Measurements from ENCODE around the gene CDYL. TPM values are rescaled to one million over a fixed set of nuclear protein-coding genes. Genes with fewer than 3 reads are reported as not detected.
A peak's percentile ranks its signal among the peaks of the same experiment; 100 is the strongest.

CDYL gene
- total RNA-seq, 2 donors from 2014 or later: 55.1 to 58.2 TPM

DNA sequence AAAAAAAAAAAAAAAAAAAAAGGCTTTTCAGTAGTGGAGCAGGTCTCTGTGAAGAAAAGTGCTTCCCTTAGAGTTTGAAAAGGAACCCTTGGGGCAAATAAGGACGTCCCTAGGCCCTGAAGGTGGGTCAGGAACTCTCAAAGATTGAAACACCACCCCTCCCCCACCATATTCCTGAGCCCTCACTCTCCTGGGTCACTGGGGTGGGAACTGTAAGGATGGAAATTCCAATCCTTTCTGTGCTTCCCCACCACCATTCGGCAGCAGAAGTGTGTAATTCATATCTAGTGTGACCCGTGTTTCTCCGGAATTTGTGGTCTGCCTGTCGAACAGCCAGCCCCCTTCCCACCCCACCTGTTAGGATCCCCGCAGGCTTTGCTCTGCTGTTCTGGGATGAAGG is 12.3 kb downstream of the CDYL start:
- TF ChIP-seq, protein P1, sequence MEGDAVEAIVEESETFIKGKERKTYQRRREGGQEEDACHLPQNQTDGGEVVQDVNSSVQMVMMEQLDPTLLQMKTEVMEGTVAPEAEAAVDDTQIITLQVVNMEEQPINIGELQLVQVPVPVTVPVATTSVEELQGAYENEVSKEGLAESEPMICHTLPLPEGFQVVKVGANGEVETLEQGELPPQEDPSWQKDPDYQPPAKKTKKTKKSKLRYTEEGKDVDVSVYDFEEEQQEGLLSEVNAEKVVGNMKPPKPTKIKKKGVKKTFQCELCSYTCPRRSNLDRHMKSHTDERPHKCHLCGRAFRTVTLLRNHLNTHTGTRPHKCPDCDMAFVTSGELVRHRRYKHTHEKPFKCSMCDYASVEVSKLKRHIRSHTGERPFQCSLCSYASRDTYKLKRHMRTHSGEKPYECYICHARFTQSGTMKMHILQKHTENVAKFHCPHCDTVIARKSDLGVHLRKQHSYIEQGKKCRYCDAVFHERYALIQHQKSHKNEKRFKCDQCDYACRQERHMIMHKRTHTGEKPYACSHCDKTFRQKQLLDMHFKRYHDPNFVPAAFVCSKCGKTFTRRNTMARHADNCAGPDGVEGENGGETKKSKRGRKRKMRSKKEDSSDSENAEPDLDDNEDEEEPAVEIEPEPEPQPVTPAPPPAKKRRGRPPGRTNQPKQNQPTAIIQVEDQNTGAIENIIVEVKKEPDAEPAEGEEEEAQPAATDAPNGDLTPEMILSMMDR (conservative IDR thresholded peaks at IDR 0.05): no peak
- Mint-ChIP-seq H3K4me3 (no peak overlapping the region), H3K36me3 (ENCODE audit: low read depth) (peaks cover 14% of the 10 kb centered on the region), H3K27me3 (ENCODE audit: insufficient read depth) (peaks cover 22% of the 10 kb centered on the region), H3K27ac (no peak overlapping the region), H3K4me1 (peaks cover 40% of the 10 kb centered on the region), H3K9me3 (peaks cover 8% of the 10 kb centered on the region)
- DNase-seq: peak; percentile 41
- peaks cover 11% of the 10 kb centered on the region for H3K4me1 ChIP-seq (ENCODE audit: control insufficient read depth, insufficient read depth, low read length)
- H3K9me3 ChIP-seq (ENCODE audit: control insufficient read depth, low read length): peaks cover 11% of the 10 kb centered on the region
- no peak overlapping the region for H3K27ac ChIP-seq (ENCODE audit: low read depth, low read length)
- no peaks in the 10 kb centered on the region for H3K36me3 ChIP-seq (ENCODE audit: control insufficient read depth, insufficient read depth, low read length)
- H3K9ac ChIP-seq (ENCODE audit: extremely low read depth, low read length, poor library complexity, severe bottlenecking): no peak overlapping the region
- H3K27me3 ChIP-seq (ENCODE audit: control insufficient read depth, insufficient read depth, low read length, poor library complexity, severe bottlenecking): no peaks in the 10 kb centered on the region
- WGBS, 2 experiments (ENCODE audit: insufficient coverage in 1 of 2, insufficient read length in 1 of 2): 86% methylated on average over 6 of the region's 6 CpGs; no CpG with 5 or more reads in 1 of the 2 experiments
- H3K4me3 ChIP-seq (ENCODE audit: low read length): no peak overlapping the region

GRCh38 chr6:4788953-4789584 is 12.9 kb downstream of the CDYL start:
- Histone ChIP-seq H3K4me1 (ENCODE audit: control insufficient read depth, insufficient read depth, low read length) (peaks cover 11% of the 10 kb centered on the region), H3K27me3 (ENCODE audit: control insufficient read depth, insufficient read depth, low read length, poor library complexity, severe bottlenecking) (no peaks in the 10 kb centered on the region), H3K9ac (ENCODE audit: extremely low read depth, low read length, poor library complexity, severe bottlenecking) (no peak overlapping the region), H3K36me3 (ENCODE audit: control insufficient read depth, insufficient read depth, low read length) (no peaks in the 10 kb centered on the region), H3K9me3 (ENCODE audit: control insufficient read depth, low read length) (peaks cover 5% of the 10 kb centered on the region), H3K4me3 (ENCODE audit: low read length) (no peak overlapping the region), H3K27ac (ENCODE audit: low read depth, low read length) (no peak overlapping the region)
- Mint-ChIP-seq H3K4me3 (no peak overlapping the region), H3K4me1 (peaks cover 40% of the 10 kb centered on the region), H3K27me3 (ENCODE audit: insufficient read depth) (peaks cover 17% of the 10 kb centered on the region), H3K36me3 (ENCODE audit: low read depth) (peaks cover 9% of the 10 kb centered on the region), H3K27ac (no peak overlapping the region), H3K9me3 (peaks cover 2% of the 10 kb centered on the region)
- WGBS, 2 experiments (ENCODE audit: insufficient coverage in 1 of 2, insufficient read length in 1 of 2): 83 to 87% methylated on average over 11 to 16 of the region's 16 CpGs
- DNase-seq: peak; percentile 78
- TF ChIP-seq, protein P1 (conservative IDR thresholded peaks at IDR 0.05): peak; percentile 69

- H3K4me3 ChIP-seq (ENCODE audit: low read length): no peak overlapping the region
- no peak overlapping the region for H3K9ac ChIP-seq (ENCODE audit: extremely low read depth, low read length, poor library complexity, severe bottlenecking)
These were observed 14.1 kb downstream of the CDYL start for GRCh38 chr6:4790158-4790899.

More at GRCh38 chr6:4790158-4790899, 14.1 kb downstream of the CDYL start:
- 85 to 87% methylated on average over 4 to 5 of the region's 5 CpGs for WGBS, 2 experiments (ENCODE audit: insufficient coverage in 1 of 2, insufficient read length in 1 of 2)
- no peak overlapping the region for H3K4me3 Mint-ChIP-seq
- H3K9me3 Mint-ChIP-seq: no peaks in the 10 kb centered on the region
- DNase-seq: no peak
- H3K27me3 Mint-ChIP-seq (ENCODE audit: insufficient read depth): peaks cover 10% of the 10 kb centered on the region
- H3K4me1 Mint-ChIP-seq: peaks cover 34% of the 10 kb centered on the region
- no peaks in the 10 kb centered on the region for H3K9me3 ChIP-seq (ENCODE audit: control insufficient read depth, low read length)
- H3K4me1 ChIP-seq (ENCODE audit: control insufficient read depth, insufficient read depth, low read length): peaks cover 11% of the 10 kb centered on the region
- TF ChIP-seq, protein P1 (conservative IDR thresholded peaks at IDR 0.05): peak; percentile 70
- H3K36me3 ChIP-seq (ENCODE audit: control insufficient read depth, insufficient read depth, low read length): no peaks in the 10 kb centered on the region
- peaks cover 7% of the 10 kb centered on the region for H3K36me3 Mint-ChIP-seq (ENCODE audit: low read depth)
- no peak overlapping the region for H3K27ac Mint-ChIP-seq
- H3K27me3 ChIP-seq (ENCODE audit: control insufficient read depth, insufficient read depth, low read length, poor library complexity, severe bottlenecking): no peaks in the 10 kb centered on the region
- H3K27ac ChIP-seq (ENCODE audit: low read depth, low read length): no peak overlapping the region

Measured in endodermal cell (in vitro differentiated cells).